Mesothelial cell of epicardium (in vitro differentiated cells): Measurements from ENCODE around the gene KIRREL3. TPM values are rescaled to one million over a fixed set of nuclear protein-coding genes. Genes with fewer than 3 reads are reported as not detected.

ENCODE experiments used
- DNase-seq, 2 experiments: peaks; one replicate each; pipeline ENCODE4 v3.0.0; 2021; ENCODE audit warnings: low spot score in 2 of 2; ENCODE audit not compliant: unreplicated experiment in 2 of 2
- H3K27ac Mint-ChIP-seq: 2 replicates; pipeline ENCODE4 v1.8.0; 2021; ENCODE audit warnings: mixed read lengths
- H3K27me3 Mint-ChIP-seq: 2 replicates; pipeline ENCODE4 v1.8.0; 2021; ENCODE audit warnings: low read depth, mixed read lengths
- H3K36me3 Mint-ChIP-seq: 2 replicates; pipeline ENCODE4 v1.8.0; 2021; ENCODE audit warnings: mixed read lengths
- H3K4me1 Mint-ChIP-seq: 2 replicates; pipeline ENCODE4 v1.8.0; 2021; ENCODE audit warnings: mixed read lengths
- H3K4me3 Mint-ChIP-seq: 2 replicates; pipeline ENCODE4 v1.8.0; 2021; ENCODE audit warnings: mild to moderate bottlenecking, moderate library complexity, mixed read lengths
- H3K9me3 Mint-ChIP-seq: 2 replicates; pipeline ENCODE4 v1.8.0; 2021; ENCODE audit warnings: mixed read lengths
- CTCF ChIP-seq: fragments of 200-600 bp; sonication (generic); IDR thresholded peaks from one replicate; pipeline ENCODE4 v1.5.0; 2021; ENCODE audit warnings: antibody characterized with exemption; ENCODE audit not compliant: unreplicated experiment
- total RNA-seq: library from RNA; stranded (reverse); gene quantifications from 3 replicates; pipeline ENCODE4 v1.2.1, GENCODE V29; 2021

The KIRREL3 gene
- total RNA-seq, 1 donor from 2014 or later = 0.31 TPM

- Mint-ChIP-seq H3K27ac (no peak overlapping the region), H3K4me3 (no peak overlapping the region), H3K9me3 (no peaks in the 10 kb centered on the region), H3K4me1 (peaks cover 6% of the 10 kb centered on the region), H3K27me3 (peaks cover 35% of the 10 kb centered on the region), H3K36me3 (no peaks in the 10 kb centered on the region)
- no peak for DNase-seq
- TF ChIP-seq CTCF = no peak
These were observed 234.1 kb downstream of the KIRREL3 start for GRCh38 chr11:126766440-126766839.

GRCh38 chr11:126765196-126765595, 235.4 kb downstream of the KIRREL3 start:
- peaks cover 24% of the 10 kb centered on the region for H3K27me3 Mint-ChIP-seq
- no peaks in the 10 kb centered on the region for H3K9me3 Mint-ChIP-seq
- no peaks in the 10 kb centered on the region for H3K36me3 Mint-ChIP-seq
- H3K4me3 Mint-ChIP-seq = no peak overlapping the region
- H3K4me1 Mint-ChIP-seq = peaks cover 8% of the 10 kb centered on the region
- TF ChIP-seq CTCF = no peak
- DNase-seq = no peak
- H3K27ac Mint-ChIP-seq = no peak overlapping the region

- H3K27me3 Mint-ChIP-seq = peaks cover 19% of the 10 kb centered on the region
- H3K4me1 Mint-ChIP-seq = peaks cover 13% of the 10 kb centered on the region
- DNase-seq = no peak
- H3K9me3 Mint-ChIP-seq = no peaks in the 10 kb centered on the region
- TF ChIP-seq CTCF = no peak
- H3K36me3 Mint-ChIP-seq = no peaks in the 10 kb centered on the region
- no peak overlapping the region for H3K27ac Mint-ChIP-seq
- no peak overlapping the region for H3K4me3 Mint-ChIP-seq
These were observed 236.3 kb downstream of the KIRREL3 start for GRCh38 chr11:126764231-126764630.

- Mint-ChIP-seq H3K4me1 (peaks cover 19% of the 10 kb centered on the region), H3K27ac (no peak overlapping the region), H3K9me3 (peaks cover 7% of the 10 kb centered on the region), H3K27me3 (peaks cover 37% of the 10 kb centered on the region), H3K4me3 (no peak overlapping the region), H3K36me3 (no peaks in the 10 kb centered on the region)
- TF ChIP-seq CTCF = no peak
- no peak for DNase-seq
These were observed 243.7 kb downstream of the KIRREL3 start for GRCh38 chr11:126756855-126757254.

- Mint-ChIP-seq H3K4me1 (peaks cover 19% of the 10 kb centered on the region), H3K27ac (no peak overlapping the region), H3K4me3 (no peak overlapping the region), H3K36me3 (no peaks in the 10 kb centered on the region), H3K27me3 (peaks cover 39% of the 10 kb centered on the region), H3K9me3 (peaks cover 9% of the 10 kb centered on the region)
- TF ChIP-seq CTCF = no peak
- no peak for DNase-seq
These were observed 244.1 kb downstream of the KIRREL3 start for GRCh38 chr11:126756421-126756820.

- no peak for DNase-seq
- TF ChIP-seq CTCF = no peak
- H3K36me3 Mint-ChIP-seq = no peaks in the 10 kb centered on the region
- no peak overlapping the region for H3K4me3 Mint-ChIP-seq
- peaks cover 43% of the 10 kb centered on the region for H3K27me3 Mint-ChIP-seq
- peaks cover 19% of the 10 kb centered on the region for H3K4me1 Mint-ChIP-seq
- no peak overlapping the region for H3K27ac Mint-ChIP-seq
- H3K9me3 Mint-ChIP-seq = peaks cover 12% of the 10 kb centered on the region
These were observed 245.0 kb downstream of the KIRREL3 start for GRCh38 chr11:126755526-126755925.
